GM23338 (cell line): Measurements from ENCODE around the gene BCL2L13. TPM values are rescaled to one million over a fixed set of nuclear protein-coding genes. Genes with fewer than 3 reads are reported as not detected.

ENCODE experiments used
- ATAC-seq: fragments of 200-7000 bp; cut with Tn5 transposase; 3 replicates; pipeline ENCODE4 v1.9.1; 2020
- DNase-seq: peaks from one replicate; pipeline ENCODE4 v3.0.0-alpha.2; 2015; ENCODE audit warnings: low spot score
- H2AFZ ChIP-seq: fragments of 200-600 bp; sonication (generic); 2 replicates; pipeline ENCODE4 v1.8.0; 2016; ENCODE audit warnings: antibody characterized with exemption, mild to moderate bottlenecking, moderate library complexity
- H3F3A ChIP-seq: fragments of 200-600 bp; sonication (generic); replicated peaks from 2 replicates; pipeline ENCODE4 v1.8.0; 2017; ENCODE audit warnings: antibody characterized with exemption, mixed run types, low read depth
- H3K27ac ChIP-seq: fragments of 200-600 bp; sonication (generic); 2 replicates; pipeline ENCODE4 v1.6.1; 2016; ENCODE audit warnings: low read depth
- H3K27me3 ChIP-seq: fragments of 200-600 bp; sonication (generic); 2 replicates; pipeline ENCODE4 v1.8.0; 2016; ENCODE audit warnings: mild to moderate bottlenecking, mixed run types, moderate library complexity; ENCODE audit not compliant: insufficient read depth
- H3K36me3 ChIP-seq: fragments of 200-600 bp; sonication (generic); 2 replicates; pipeline ENCODE4 v1.8.0; 2016; ENCODE audit warnings: mild to moderate bottlenecking; ENCODE audit not compliant: insufficient read depth
- H3K4me1 ChIP-seq: fragments of 200-600 bp; sonication (generic); 2 replicates; pipeline ENCODE4 v1.8.0; 2016; ENCODE audit warnings: mild to moderate bottlenecking, moderate library complexity; ENCODE audit not compliant: insufficient read depth
- H3K4me2 ChIP-seq: fragments of 200-600 bp; sonication (generic); 2 replicates; pipeline ENCODE4 v1.7.1; 2017; ENCODE audit warnings: mixed run types
- H3K4me3 ChIP-seq: fragments of 200-600 bp; sonication (generic); 2 replicates; pipeline ENCODE4 v1.6.1; 2016; ENCODE audit warnings: mixed run types
- H3K79me2 ChIP-seq: fragments of 200-600 bp; sonication (generic); replicated peaks from 2 replicates; pipeline ENCODE4 v1.8.0; 2017; ENCODE audit warnings: mild to moderate bottlenecking; ENCODE audit not compliant: insufficient read depth
- H3K9me2 ChIP-seq: fragments of 200-600 bp; sonication (generic); 2 replicates; pipeline ENCODE4 v1.8.0; 2017; ENCODE audit not compliant: insufficient read depth
- H4K20me1 ChIP-seq: fragments of 200-600 bp; sonication (generic); replicated peaks from 2 replicates; pipeline ENCODE4 v1.8.0; 2017; ENCODE audit warnings: mild to moderate bottlenecking; ENCODE audit not compliant: insufficient read depth
- H3K27ac Mint-ChIP-seq: 2 replicates; pipeline ENCODE4 v1.8.0; 2020; ENCODE audit warnings: inconsistent platforms, mild to moderate bottlenecking, moderate library complexity, mixed read lengths
- H3K27me3 Mint-ChIP-seq: 3 replicates; pipeline ENCODE4 v1.8.0; 2022; ENCODE audit warnings: low read depth, mild to moderate bottlenecking, moderate library complexity, mixed read lengths, inconsistent platforms; ENCODE audit not compliant: insufficient read depth, poor library complexity
- H3K36me3 Mint-ChIP-seq: 3 replicates; pipeline ENCODE4 v1.8.0; 2021; ENCODE audit warnings: low read depth, mild to moderate bottlenecking, inconsistent platforms, moderate library complexity, mixed read lengths
- H3K4me1 Mint-ChIP-seq: 3 replicates; pipeline ENCODE4 v1.8.0; 2020; ENCODE audit warnings: mild to moderate bottlenecking, inconsistent platforms, mixed read lengths
- H3K4me3 Mint-ChIP-seq: 3 replicates; pipeline ENCODE4 v1.8.0; 2021; ENCODE audit warnings: moderate library complexity, mild to moderate bottlenecking, inconsistent platforms, mixed read lengths
- H3K9me3 Mint-ChIP-seq: 3 replicates; pipeline ENCODE4 v1.8.0; 2020; ENCODE audit warnings: moderate library complexity, mild to moderate bottlenecking, inconsistent platforms, mixed read lengths
- CREB1 ChIP-seq: fragments of 250-450 bp; sonication (Bioruptor Pico); IDR thresholded peaks from 2 replicates; pipeline ENCODE4 v1.5.0; 2020; ENCODE audit warnings: low read depth, mild to moderate bottlenecking, moderate library complexity
- ETS1 ChIP-seq: IDR thresholded peaks from 2 replicates; pipeline ENCODE4 v1.6.1; 2016; ENCODE audit warnings: antibody characterized with exemption
- EZH2phosphoT487 ChIP-seq: fragments of 200-600 bp; sonication (generic); IDR thresholded peaks from one replicate; pipeline ENCODE4 v1.8.1; 2018; ENCODE audit warnings: antibody characterized with exemption; ENCODE audit not compliant: unreplicated experiment
- JUNB ChIP-seq: IDR thresholded peaks from one replicate; pipeline ENCODE4 v1.6.1; 2016; ENCODE audit warnings: antibody characterized with exemption; ENCODE audit not compliant: unreplicated experiment
- NANOG ChIP-seq: IDR thresholded peaks from 2 replicates; pipeline ENCODE4 v1.6.1; 2016; ENCODE audit warnings: antibody characterized with exemption, borderline replicate concordance
- REST ChIP-seq: IDR thresholded peaks from one replicate; pipeline ENCODE4 v1.6.1; 2018; ENCODE audit warnings: antibody characterized with exemption; ENCODE audit not compliant: unreplicated experiment
- STAT1 ChIP-seq: IDR thresholded peaks from one replicate; pipeline ENCODE4 v1.6.1; 2016; ENCODE audit warnings: antibody characterized with exemption; ENCODE audit not compliant: unreplicated experiment
- ZNF114 ChIP-seq: fragments of 250-450 bp; sonication (Bioruptor Pico); IDR thresholded peaks from 2 replicates; pipeline ENCODE4 v1.5.0; 2020; ENCODE audit warnings: mild to moderate bottlenecking, moderate library complexity
- ZNF462 ChIP-seq: fragments of 250-450 bp; sonication (Bioruptor Pico); IDR thresholded peaks from 2 replicates; pipeline ENCODE4 v1.5.0; 2020; ENCODE audit warnings: mild to moderate bottlenecking, moderate library complexity
- polyA plus RNA-seq: library from polyadenylated mRNA; unstranded; fragments of >200 nt; fragmentation: Nextera tagmentation; extraction: Ambion mirVana; gene quantifications from 2 replicates; pipeline ENCODE4 v1.2.1, GENCODE V29; 2016
- total RNA-seq: library from RNA; depleted of rRNA; stranded (reverse); fragments of >200 nt; shearing (Covaris generic); gene quantifications from 2 replicates; pipeline ENCODE4 v1.2.3, GENCODE V29; 2014

The BCL2L13 gene
- total and polyA plus RNA-seq, 2 experiments from 2014 or later = 22.4 to 32.3 TPM

- DNase-seq = no peak
- Mint-ChIP-seq H3K27ac (no peak overlapping the region), H3K27me3 (no peaks in the 10 kb centered on the region), H3K4me1 (no peaks in the 10 kb centered on the region), H3K36me3 (peaks cover 8% of the 10 kb centered on the region; the same call in 2 of the 3 replicates), H3K9me3 (no peaks in the 10 kb centered on the region), H3K4me3 (no peak overlapping the region)
- Histone ChIP-seq H3K4me1 (peaks cover 6% of the 10 kb centered on the region; the same call in 1 of the 2 replicates), H3K9me2 (no peaks in the 10 kb centered on the region), H3K36me3 (no peaks in the 10 kb centered on the region), H3F3A (no peaks in the 10 kb centered on the region), H3K4me3 (no peak overlapping the region), H3K4me2 (no peak overlapping the region), H3K27ac (no peak overlapping the region), H2AFZ (no peak overlapping the region), H3K27me3 (no peaks in the 10 kb centered on the region), H3K79me2 (no peaks in the 10 kb centered on the region), H4K20me1 (no peaks in the 10 kb centered on the region)
- TF ChIP-seq NANOG (no peak), ETS1 (no peak), CREB1 (CRISPR knock-in tag) (no peak), REST (no peak), EZH2phosphoT487 (no peak), JUNB (no peak), STAT1 (no peak), ZNF114 (CRISPR knock-in tag) (no peak), ZNF462 (CRISPR knock-in tag) (no peak)
- no peak for ATAC-seq
These were observed 45.7 kb downstream of the BCL2L13 start for GRCh38 chr22:17684245-17684644.
